Fibroblast of peridontal ligament (primary cell): ENCODE data around the gene CLN3.
"Not testable (repeated sequence)": the region's sequence is repeated elsewhere in the genome, so short reads cannot be mapped to it uniquely, and the experiment has no call there.

Experiments
- DNase-seq: peaks from one replicate; pipeline ENCODE4 v3.0.0-alpha.2; 2010; ENCODE audit errors: extremely low read depth

CLN3 gene

GRCh38 chr16:28494121-28494851 lies 2.4 kb upstream of the CLN3 start, which contains the start of gene APOBR:
Gene APOBR, plus strand, starts transcription at chr16:28494643. Its CDS starts 39 bp downstream, at chr16:28494682.
- no peak for DNase-seq

- DNase-seq = no peak
Observed at GRCh38 chr16:28492511-28492910, 637 bp upstream of the CLN3 start.

DNA sequence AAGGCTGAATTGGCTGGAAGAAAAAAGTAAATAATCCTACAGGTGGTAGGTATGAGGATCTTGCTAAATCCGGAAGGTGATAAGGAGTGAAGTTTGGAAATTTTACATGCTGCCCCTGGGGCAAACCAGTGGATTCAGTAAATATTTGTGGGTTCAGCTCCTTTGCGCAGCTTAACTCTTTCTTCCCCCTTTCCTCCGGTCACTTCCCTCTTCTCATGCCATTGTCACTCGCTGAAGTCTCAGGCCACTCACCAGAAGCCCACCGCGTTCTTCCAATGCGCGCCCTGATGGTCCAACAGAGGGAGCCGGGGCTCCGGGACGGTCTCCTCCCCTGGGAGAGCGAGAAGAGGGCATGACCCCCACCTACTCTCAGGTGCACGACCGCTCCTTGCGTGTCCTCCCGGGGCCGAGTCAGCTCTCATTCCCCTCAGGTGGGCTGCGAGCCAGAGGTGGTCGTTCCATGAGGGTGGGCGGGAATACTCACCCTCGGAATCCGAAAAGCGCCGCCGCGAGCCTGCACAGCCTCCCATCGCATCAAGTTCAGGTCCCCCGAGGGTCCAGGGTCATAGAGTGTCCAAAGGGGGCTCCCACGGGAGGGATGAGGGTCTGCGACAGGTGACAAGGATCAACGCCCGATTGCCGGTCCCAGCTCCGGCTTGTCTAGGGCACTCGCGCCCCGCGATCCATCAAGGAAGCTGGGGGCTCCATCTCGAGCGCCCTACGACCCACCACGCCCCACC lies 474 bp downstream of the CLN3 start:
- DNase-seq = peak; percentile 21

GRCh38 chr16:28486266-28486665 lies 5.6 kb downstream of the CLN3 start:
- no peak for DNase-seq

DNA sequence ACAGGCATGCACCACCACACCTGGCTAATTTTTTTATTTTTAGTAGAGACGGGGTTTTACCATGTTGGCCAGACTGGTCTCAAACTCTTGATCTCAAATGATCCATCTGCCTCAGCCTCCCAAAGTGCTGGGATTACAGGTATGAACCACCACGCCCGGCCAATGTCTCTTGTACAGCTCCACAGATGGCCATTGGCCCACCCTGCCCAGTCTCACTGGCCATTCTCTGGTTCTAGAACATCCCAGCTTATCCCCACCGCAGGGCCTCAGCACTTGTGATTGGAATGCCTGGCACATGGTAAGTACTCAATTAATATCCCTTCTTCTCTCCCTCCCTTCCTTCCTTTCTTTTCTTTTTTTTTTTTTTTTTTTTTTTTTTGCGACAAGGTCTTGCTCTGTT lies 8.5 kb downstream of the CLN3 start:
- not testable (repeated sequence) for DNase-seq

GRCh38 chr16:28482026-28482425 lies 9.8 kb downstream of the CLN3 start:
- DNase-seq = no peak

- DNase-seq = no peak
Observed at GRCh38 chr16:28478506-28479180, 13.2 kb downstream of the CLN3 start.

DNA sequence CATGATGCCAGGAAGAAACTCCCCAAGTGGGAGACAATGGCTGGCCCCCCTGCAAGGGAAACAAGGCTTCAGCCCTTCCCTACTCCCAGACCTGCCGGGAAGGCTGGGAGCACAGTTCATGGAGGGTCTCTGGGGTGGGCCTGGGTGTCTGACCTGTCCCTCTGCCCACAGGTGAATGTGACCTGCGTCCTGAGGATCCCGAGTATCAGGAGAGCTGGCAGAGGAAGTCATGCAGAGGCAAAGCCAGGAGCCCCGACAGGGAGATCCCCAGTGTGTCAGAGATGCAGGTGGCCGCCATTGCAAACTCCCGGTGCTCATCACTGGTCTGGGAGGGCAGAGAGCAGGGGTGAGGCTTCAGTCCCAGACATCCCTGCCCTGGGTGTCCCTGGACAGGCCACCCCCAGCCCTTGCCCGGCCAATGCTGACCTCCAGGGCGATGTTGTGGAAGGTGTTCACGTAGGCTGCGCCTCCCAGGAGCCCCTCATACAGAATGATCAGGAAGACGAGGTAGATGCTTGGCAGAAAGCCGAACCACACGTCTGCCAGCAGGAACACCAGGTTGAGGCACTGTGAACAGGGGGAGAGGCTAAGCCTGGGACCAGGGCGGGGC lies 14.5 kb downstream of the CLN3 start:
- DNase-seq = no peak

DNA sequence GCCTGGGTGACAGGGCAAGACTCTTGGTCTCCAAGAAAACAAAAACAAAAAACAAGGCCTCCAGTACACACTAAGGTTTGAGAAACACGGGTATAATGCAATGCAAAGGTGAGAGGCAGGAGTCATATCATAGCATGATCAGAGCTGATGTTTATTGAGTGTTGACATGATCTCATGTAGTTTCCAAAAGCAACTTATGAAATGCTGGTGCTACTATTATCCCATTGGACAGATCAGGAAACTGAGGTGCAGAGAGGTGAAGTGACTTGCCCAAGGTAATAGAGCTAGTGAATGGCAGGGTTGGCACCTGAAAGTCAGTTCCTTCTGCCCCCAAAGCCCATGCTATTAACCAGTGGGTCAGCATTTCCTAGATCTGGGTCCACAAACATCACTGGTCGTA lies 16.7 kb downstream of the CLN3 start:
- no peak for DNase-seq

DNA sequence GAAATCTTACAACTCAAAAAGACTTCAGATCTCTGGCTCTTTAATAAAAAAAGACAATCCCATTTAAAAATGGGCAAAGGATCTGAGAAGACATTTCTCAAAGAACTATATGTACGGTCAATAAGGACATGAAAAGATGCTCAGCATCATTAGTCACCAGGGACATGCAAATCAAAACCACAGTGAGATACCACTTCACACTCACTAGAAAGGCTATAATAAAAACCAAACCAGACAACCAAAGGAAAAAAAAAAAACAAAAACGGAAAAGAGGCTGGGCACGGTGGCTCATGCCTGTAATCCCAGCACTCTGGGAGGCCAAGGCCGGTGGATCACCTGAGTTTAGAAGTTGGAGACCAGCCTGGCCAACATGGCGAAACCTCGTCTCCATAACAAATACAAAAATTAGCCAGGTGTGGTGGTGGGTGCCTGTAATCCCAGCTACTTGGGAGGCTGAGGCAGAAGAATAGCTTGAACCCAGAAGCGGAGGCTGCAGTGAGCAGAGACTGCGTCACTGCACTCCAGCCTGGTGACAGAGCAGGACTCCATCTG lies 18.1 kb downstream of the CLN3 start:
- no peak for DNase-seq

DNA sequence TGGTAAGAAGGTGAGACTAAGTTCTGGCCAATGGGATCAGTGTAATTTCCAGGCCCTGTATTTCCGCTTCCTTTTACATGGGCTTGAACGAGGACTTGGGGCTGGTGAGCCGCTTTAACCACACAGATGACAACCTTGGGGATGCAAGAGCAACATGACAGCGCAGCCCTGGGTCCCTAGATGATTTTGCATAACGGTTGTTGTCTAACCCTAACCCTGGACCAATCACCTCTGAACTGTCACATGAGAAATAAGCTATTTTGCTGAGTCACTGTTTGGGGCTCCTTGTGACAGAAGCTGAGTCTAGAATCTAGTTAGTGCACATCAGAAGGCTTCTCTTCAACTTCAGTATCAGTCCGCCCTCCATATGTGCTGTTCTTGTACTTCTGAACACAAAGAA lies 44.8 kb downstream of the CLN3 start:
- not testable (repeated sequence) for DNase-seq

DNA sequence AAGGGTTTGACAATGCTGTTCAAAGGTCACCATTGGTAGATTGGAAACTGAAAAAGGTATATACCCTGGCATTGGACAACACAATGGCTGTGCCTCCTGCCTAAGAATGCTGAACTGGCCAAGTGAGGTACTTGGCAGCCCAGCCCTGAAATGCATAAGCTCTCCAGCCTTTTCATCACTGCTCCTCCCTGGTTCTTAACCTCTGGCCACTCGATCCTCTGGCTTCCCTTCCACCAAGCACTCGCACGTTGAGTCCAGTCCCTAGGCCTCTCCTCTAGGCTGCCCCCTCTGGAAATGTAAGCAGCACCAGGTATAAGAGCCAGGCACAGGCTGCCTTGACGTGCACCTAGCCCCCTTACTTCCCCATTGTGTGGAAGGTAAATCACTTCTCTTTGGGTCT lies 45.5 kb downstream of the CLN3 start:
- not testable (repeated sequence) for DNase-seq

DNA sequence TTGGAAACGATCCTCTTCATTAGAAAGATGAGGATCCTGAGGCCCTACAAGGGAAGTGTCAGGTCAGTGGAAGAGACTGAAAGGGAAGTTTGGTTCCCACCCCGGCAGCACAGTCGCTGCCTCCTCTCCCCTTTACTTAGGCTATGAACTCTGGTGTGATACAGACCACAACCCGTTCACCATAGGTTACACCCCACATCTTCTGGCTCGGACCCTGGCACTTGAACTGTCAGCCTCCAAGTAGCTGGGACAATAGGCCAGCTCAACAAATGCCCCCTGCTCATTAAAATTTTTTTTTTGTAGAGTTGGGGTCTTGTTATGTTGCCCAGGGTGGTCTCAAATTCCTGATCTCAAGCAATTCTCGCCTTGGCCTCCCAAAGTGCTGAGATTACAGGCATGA lies 47.9 kb downstream of the CLN3 start:
- DNase-seq = not testable (repeated sequence)

GRCh38 chr16:28438899-28439298 lies 53.0 kb downstream of the CLN3 start:
- not testable (repeated sequence) for DNase-seq

DNA sequence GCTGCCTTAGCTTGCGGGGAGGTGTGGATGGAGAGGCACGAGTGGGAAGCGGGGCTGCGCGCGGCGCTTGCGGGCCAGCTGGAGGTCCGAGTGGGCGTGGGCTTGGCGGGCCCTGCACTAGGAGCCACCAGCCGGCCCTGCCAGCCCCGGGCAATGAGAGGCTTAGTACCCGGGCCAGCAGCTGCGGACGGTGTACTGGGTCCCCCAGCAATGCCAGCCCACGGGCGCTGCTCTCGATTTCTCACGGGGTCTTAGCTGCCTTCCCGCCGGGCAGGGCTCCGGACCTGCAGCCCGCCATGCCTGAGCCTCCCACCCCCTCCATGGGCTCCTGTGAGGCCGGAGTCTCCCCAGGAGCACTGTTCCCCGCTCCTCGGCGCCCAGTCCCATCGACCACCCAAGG lies 56.5 kb downstream of the CLN3 start:
- not testable (repeated sequence) for DNase-seq
